ENCODE results near the gene RDX.

The RDX gene

GRCh38 chr11:110126936-110127335, 169.5 kb downstream of the RDX start:
- no peak for DNase-seq

DNA sequence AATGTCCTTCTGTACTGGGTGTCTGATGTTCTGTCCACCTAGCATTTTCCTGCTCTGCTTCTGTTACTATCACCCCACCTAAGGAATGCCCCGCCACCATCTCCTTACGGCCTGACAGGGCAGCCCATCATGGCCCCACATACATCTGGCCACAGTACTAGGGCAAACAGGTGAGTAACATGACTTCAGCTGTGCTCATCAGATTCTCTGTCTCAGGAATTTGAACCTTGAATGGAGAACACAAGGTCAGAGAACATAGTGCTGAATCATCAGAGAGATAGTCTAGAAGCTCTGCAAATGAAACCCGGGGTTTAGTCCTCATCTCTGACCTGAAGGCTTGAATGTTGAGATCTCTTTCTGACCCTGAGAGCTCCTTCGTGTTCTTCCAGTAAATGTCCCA, 170.8 kb downstream of the RDX start:
- no peak for DNase-seq

Data from stimulated activated CD4-positive, alpha-beta T cell treated with anti-CD3 and anti-CD28 coated beads, Interleukin-4, amount 100 ng/mL, for 24 hours (primary cell).